Measurements from ENCODE around the gene TOMM22.

TOMM22 gene

GRCh38 chr22:38697425-38698089 is 15.8 kb downstream of the TOMM22 start:
- peak overlapping the region; percentile 64 to 76 (median 70) for H3K4me3 Mint-ChIP-seq
- TF ChIP-seq CTCF (IDR thresholded peaks at IDR 0.05; ENCODE audit: unreplicated experiment in 3 of 3) = no peak

GRCh38 chr22:38698407-38699094 is 16.8 kb downstream of the TOMM22 start:
- Mint-ChIP-seq H3K9me3 (no peaks in the 10 kb centered on the region), H3K27me3 (ENCODE audit: low read depth) (no peaks in the 10 kb centered on the region), H3K4me3 (peak overlapping the region; percentile 92 to 98 (median 97)), H3K27ac (peak overlapping the region; percentile 75 to 91 (median 90)), H3K4me1 (peaks cover 40% of the 10 kb centered on the region), H3K36me3 (ENCODE audit: low read depth) (peaks cover 20% of the 10 kb centered on the region)
- TF ChIP-seq CTCF (IDR thresholded peaks at IDR 0.05; ENCODE audit: unreplicated experiment in 3 of 3) = no peak

More at GRCh38 chr22:38697425-38698089, 15.8 kb downstream of the TOMM22 start:
- no peaks in the 10 kb centered on the region for H3K27me3 Mint-ChIP-seq (ENCODE audit: low read depth)
- H3K27ac Mint-ChIP-seq = peak overlapping the region; percentile 66 to 91 (median 77)
- H3K36me3 Mint-ChIP-seq (ENCODE audit: low read depth) = peaks cover 28% of the 10 kb centered on the region
- peaks cover 40% of the 10 kb centered on the region for H3K4me1 Mint-ChIP-seq
- H3K9me3 Mint-ChIP-seq = no peaks in the 10 kb centered on the region

GRCh38 chr22:38699143-38699542 is 17.4 kb downstream of the TOMM22 start:
- Mint-ChIP-seq H3K4me1 (peaks cover 40% of the 10 kb centered on the region), H3K4me3 (peak overlapping the region; percentile 92 to 98 (median 97)), H3K27me3 (ENCODE audit: low read depth) (no peaks in the 10 kb centered on the region), H3K27ac (peak overlapping the region; percentile 75 to 91 (median 90)), H3K36me3 (ENCODE audit: low read depth) (peaks cover 20% of the 10 kb centered on the region), H3K9me3 (no peaks in the 10 kb centered on the region)
- no peak for TF ChIP-seq CTCF (IDR thresholded peaks at IDR 0.05; ENCODE audit: unreplicated experiment in 3 of 3)

- no peaks in the 10 kb centered on the region for H3K9me3 Mint-ChIP-seq
- H3K27ac Mint-ChIP-seq = peak overlapping the region; percentile 75 to 91 (median 90)
- no peak for TF ChIP-seq CTCF (IDR thresholded peaks at IDR 0.05; ENCODE audit: unreplicated experiment in 3 of 3)
- H3K27me3 Mint-ChIP-seq (ENCODE audit: low read depth) = no peaks in the 10 kb centered on the region
- peak overlapping the region; percentile 92 to 98 (median 97) for H3K4me3 Mint-ChIP-seq
- H3K36me3 Mint-ChIP-seq (ENCODE audit: low read depth) = peaks cover 18% of the 10 kb centered on the region
- peaks cover 44% of the 10 kb centered on the region for H3K4me1 Mint-ChIP-seq
Observed at GRCh38 chr22:38699784-38700183, 18.0 kb downstream of the TOMM22 start.

- Mint-ChIP-seq H3K27me3 (ENCODE audit: low read depth) (no peaks in the 10 kb centered on the region), H3K36me3 (ENCODE audit: low read depth) (peaks cover 12% of the 10 kb centered on the region)
- TF ChIP-seq CTCF (IDR thresholded peaks at IDR 0.05; ENCODE audit: unreplicated experiment in 3 of 3) = no peak
Observed at GRCh38 chr22:38700270-38700788, 18.6 kb downstream of the TOMM22 start.

More at GRCh38 chr22:38700270-38700788, 18.6 kb downstream of the TOMM22 start:
- H3K4me1 Mint-ChIP-seq = peaks cover 49% of the 10 kb centered on the region
- no peaks in the 10 kb centered on the region for H3K9me3 Mint-ChIP-seq
- H3K4me3 Mint-ChIP-seq = peak overlapping the region; percentile 95 to 98 (median 97)
- H3K27ac Mint-ChIP-seq = peak overlapping the region; percentile 75 to 91 (median 90)
